ENCODE measurements around the gene HUNK.
"Not testable (repeated sequence)": the region's sequence is repeated elsewhere in the genome, so short reads cannot be mapped to it uniquely, and the experiment has no call there.

HUNK gene

GRCh38 chr21:31872452-31873274 lies at the start of gene HUNK:
HUNK (plus strand) TSS chr21:31873020; CDS start chr21:31873675, 655 bp downstream.
- FAIRE-seq: no peak

GRCh38 chr21:31829736-31830472 lies 42.9 kb upstream of the HUNK start:
- no peak for FAIRE-seq

GRCh38 chr21:31830701-31831100 lies 42.1 kb upstream of the HUNK start:
- no peak for FAIRE-seq

GRCh38 chr21:31837041-31837440 lies 35.8 kb upstream of the HUNK start:
- no peak for FAIRE-seq

GRCh38 chr21:31837618-31838390 lies 35.0 kb upstream of the HUNK start:
- no peak for FAIRE-seq

GRCh38 chr21:31838586-31839355 lies 34.0 kb upstream of the HUNK start:
- no peak for FAIRE-seq

- FAIRE-seq: no peak
These were observed 28.6 kb upstream of the HUNK start for GRCh38 chr21:31844206-31844605.

GRCh38 chr21:31845151-31845729 lies 27.6 kb upstream of the HUNK start:
- FAIRE-seq: no peak

- no peak for FAIRE-seq
These were observed 26.1 kb upstream of the HUNK start for GRCh38 chr21:31846690-31847089.

- FAIRE-seq: no peak
These were observed 25.1 kb upstream of the HUNK start for GRCh38 chr21:31847761-31848160.

GRCh38 chr21:31848326-31848985 lies 24.4 kb upstream of the HUNK start:
- no peak for FAIRE-seq

- no peak for FAIRE-seq
These were observed 21.9 kb upstream of the HUNK start for GRCh38 chr21:31850886-31851285.

GRCh38 chr21:31855180-31855579 lies 17.6 kb upstream of the HUNK start:
- FAIRE-seq: no peak

GRCh38 chr21:31857096-31857495 lies 15.7 kb upstream of the HUNK start:
- FAIRE-seq: no peak

GRCh38 chr21:31857631-31858030 lies 15.2 kb upstream of the HUNK start:
- not testable (repeated sequence) for FAIRE-seq

- no peak for FAIRE-seq
These were observed 12.0 kb upstream of the HUNK start for GRCh38 chr21:31860851-31861250.

- no peak for FAIRE-seq
These were observed 10.7 kb upstream of the HUNK start for GRCh38 chr21:31862078-31862477.

GRCh38 chr21:31865429-31865970 lies 7.3 kb upstream of the HUNK start:
- no peak for FAIRE-seq

- FAIRE-seq: no peak
These were observed 6.7 kb upstream of the HUNK start for GRCh38 chr21:31866077-31866511.

GRCh38 chr21:31869750-31870149 lies 3.1 kb upstream of the HUNK start:
- FAIRE-seq: no peak

- FAIRE-seq: no peak
These were observed 2.2 kb upstream of the HUNK start for GRCh38 chr21:31870472-31871193.

All from A204.1 (cell line).